Measurements from ENCODE around the gene FLYWCH2.

- TF ChIP-seq CTCF (IDR thresholded peaks at IDR 0.05 in 2 of 3, conservative IDR thresholded peaks at IDR 0.05 in 1 of 3; ENCODE audit: borderline replicate concordance in 1 of 3, insufficient read depth in 1 of 3, low read depth in 2 of 3, low read length in 2 of 3) (no peak), RAD21 (IDR thresholded peaks at IDR 0.05; ENCODE audit: low read depth) (no peak), TCF7L2 (IDR thresholded peaks at IDR 0.05; ENCODE audit: borderline replicate concordance, extremely low read depth, insufficient read depth, insufficient read length) (no peak), POLR2AphosphoS5 (IDR thresholded peaks at IDR 0.05; ENCODE audit: low read depth, low read length) (no peak), YY1 (IDR thresholded peaks at IDR 0.05; ENCODE audit: extremely low read depth, insufficient replicate concordance, low read depth, low read length) (no peak), POLR2A (IDR thresholded peaks at IDR 0.05; ENCODE audit: borderline replicate concordance, extremely low read depth, insufficient read depth, insufficient read length) (no peak), EZH2phosphoT487 (IDR thresholded peaks at IDR 0.05; ENCODE audit: borderline replicate concordance) (no peak), EZH2 (IDR thresholded peaks at IDR 0.05) (no peak), REST (IDR thresholded peaks at IDR 0.05; ENCODE audit: low read depth) (no peak), CBX3 (IDR thresholded peaks at IDR 0.05; ENCODE audit: low read depth) (no peak), JUND (IDR thresholded peaks at IDR 0.05) (no peak), ZFX (IDR thresholded peaks at IDR 0.05) (no peak), SP1 (IDR thresholded peaks at IDR 0.05; ENCODE audit: low read depth) (no peak), MAX (IDR thresholded peaks at IDR 0.05) (no peak)
These were observed 50.7 kb downstream of the FLYWCH2 start for GRCh38 chr16:2933701-2934100.
